Breast epithelium (tissue), 4 donors: ENCODE data around the gene MOB3A. TPM values are rescaled to one million over a fixed set of nuclear protein-coding genes. Genes with fewer than 3 reads are reported as not detected.
"Not testable (repeated sequence)": the region's sequence is repeated elsewhere in the genome, so short reads cannot be mapped to it uniquely, and the experiment has no call there.

Experiments
- DNase-seq, 2 donors: peaks; one replicate each; pipeline ENCODE4 v3.0.0-alpha.2; 2019; ENCODE audit warnings: low spot score in 2 of 2
- H3K27ac ChIP-seq, 2 donors: fragments of 200-600 bp; sonication (generic) in 1 of 2; one replicate each; pipeline ENCODE4 v1.5.1; 2016 to 2019; ENCODE audit warnings: mild to moderate bottlenecking in 1 of 2
- H3K27me3 ChIP-seq, 2 donors: fragments of 200-600 bp; sonication (generic) in 1 of 2; one replicate each; pipeline versions ENCODE4 v1.5.1 to v1.6.0; 2017 to 2019; ENCODE audit warnings: control low read depth in 1 of 2, mild to moderate bottlenecking in 1 of 2
- H3K36me3 ChIP-seq: fragments of 200-600 bp; one replicate; pipeline ENCODE4 v1.5.1; 2019
- H3K4me1 ChIP-seq, 2 donors: fragments of 200-600 bp; sonication (generic); one replicate each; pipeline ENCODE4 v1.5.1; 2016 to 2019; ENCODE audit warnings: control low read depth in 1 of 2
- H3K4me3 ChIP-seq, 3 donors: fragments of 200-600 bp; sonication (generic); 1 replicate in 2 of 3; 2 replicates in 1 of 3; pipeline ENCODE4 v1.5.1; 2016 to 2019; ENCODE audit warnings: mild to moderate bottlenecking in 3 of 3, moderate library complexity in 2 of 3
- H3K9me3 ChIP-seq, 2 donors: fragments of 200-600 bp; sonication (generic) in 1 of 2; one replicate each; pipeline ENCODE4 v1.5.1; 2016 to 2019; ENCODE audit warnings: control low read depth in 1 of 2
- POLR2A ChIP-seq: fragments of 450-650 bp; IDR thresholded peaks from one replicate; pipeline ENCODE4 v1.6.1; 2016; ENCODE audit warnings: antibody characterized with exemption, mild to moderate bottlenecking, moderate library complexity
- POLR2AphosphoS5 ChIP-seq, 3 donors: sonication (generic); formaldehyde crosslinking; IDR thresholded peaks; one replicate each; pipeline ENCODE4 v1.6.1; 2017; ENCODE audit warnings: antibody characterized with exemption in 3 of 3
- intact Hi-C: fragments of 100-400 bp; cut with DNase I; formaldehyde crosslinking; loops from one replicate; pipeline ENCODE4 v1.15.1; 2023; ENCODE audit warnings: low total_unique reads
- total RNA-seq, 3 donors: library from RNA; depleted of rRNA; stranded (reverse); fragments of >200 nt; gene quantifications; one replicate each; pipeline ENCODE4 v1.1.0, GENCODE V29; 2016
- TF ChIP-seq, protein P1 (sequence below), 3 donors: fragments of 450-650 bp; IDR thresholded peaks; one replicate each; pipeline ENCODE4 v1.5.1; 2016 to 2017; ENCODE audit warnings: antibody characterized with exemption in 3 of 3, mild to moderate bottlenecking in 3 of 3, moderate library complexity in 3 of 3

Gene MOB3A
- total RNA-seq, 3 donors from 2014 or later: 18.3 to 45.8 (median 29.2) TPM

DNA sequence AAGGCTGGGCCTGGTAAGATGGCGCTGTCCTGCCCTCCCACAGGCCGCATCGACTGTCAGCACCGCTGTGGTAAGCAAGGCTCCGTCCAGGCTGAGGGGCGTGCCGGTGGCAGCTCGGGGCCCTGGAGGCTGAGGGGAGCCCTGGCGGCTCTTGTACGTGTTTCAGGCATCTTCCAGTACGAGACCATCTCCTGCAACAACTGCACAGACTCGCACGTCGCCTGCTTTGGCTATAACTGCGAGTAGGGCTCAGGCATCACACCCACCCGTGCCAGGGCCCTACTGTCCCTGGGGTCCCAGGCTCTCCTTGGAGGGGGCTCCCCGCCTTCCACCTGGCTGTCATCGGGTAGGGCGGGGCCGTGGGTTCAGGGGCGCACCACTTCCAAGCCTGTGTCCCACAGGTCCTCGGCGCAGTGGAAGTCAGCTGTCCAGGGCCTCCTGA, 1.8 kb upstream of the MOB3A start:
- intact Hi-C loops: loop anchor here (10.0 kb wide), 1 partner anchor 193 kb away; the partner anchor contains the start of genes ADAT3 and SCAMP4
- peak overlapping the region; percentile 92 to 97 for H3K27ac ChIP-seq
- TF ChIP-seq, protein P1, sequence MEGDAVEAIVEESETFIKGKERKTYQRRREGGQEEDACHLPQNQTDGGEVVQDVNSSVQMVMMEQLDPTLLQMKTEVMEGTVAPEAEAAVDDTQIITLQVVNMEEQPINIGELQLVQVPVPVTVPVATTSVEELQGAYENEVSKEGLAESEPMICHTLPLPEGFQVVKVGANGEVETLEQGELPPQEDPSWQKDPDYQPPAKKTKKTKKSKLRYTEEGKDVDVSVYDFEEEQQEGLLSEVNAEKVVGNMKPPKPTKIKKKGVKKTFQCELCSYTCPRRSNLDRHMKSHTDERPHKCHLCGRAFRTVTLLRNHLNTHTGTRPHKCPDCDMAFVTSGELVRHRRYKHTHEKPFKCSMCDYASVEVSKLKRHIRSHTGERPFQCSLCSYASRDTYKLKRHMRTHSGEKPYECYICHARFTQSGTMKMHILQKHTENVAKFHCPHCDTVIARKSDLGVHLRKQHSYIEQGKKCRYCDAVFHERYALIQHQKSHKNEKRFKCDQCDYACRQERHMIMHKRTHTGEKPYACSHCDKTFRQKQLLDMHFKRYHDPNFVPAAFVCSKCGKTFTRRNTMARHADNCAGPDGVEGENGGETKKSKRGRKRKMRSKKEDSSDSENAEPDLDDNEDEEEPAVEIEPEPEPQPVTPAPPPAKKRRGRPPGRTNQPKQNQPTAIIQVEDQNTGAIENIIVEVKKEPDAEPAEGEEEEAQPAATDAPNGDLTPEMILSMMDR (IDR thresholded peaks at IDR 0.05): no peak
- TF ChIP-seq POLR2A: no peak
- no peak for TF ChIP-seq POLR2AphosphoS5 (IDR thresholded peaks at IDR 0.05)
- H3K4me1 ChIP-seq: peaks cover 0 to 10% of the 10 kb centered on the region in 2 donors
- no peak overlapping the region for H3K4me3 ChIP-seq
- H3K27me3 ChIP-seq: no peaks in the 10 kb centered on the region
- H3K36me3 ChIP-seq: no peaks in the 10 kb centered on the region
- no peaks in the 10 kb centered on the region for H3K9me3 ChIP-seq
- DNase-seq: no peak

DNA sequence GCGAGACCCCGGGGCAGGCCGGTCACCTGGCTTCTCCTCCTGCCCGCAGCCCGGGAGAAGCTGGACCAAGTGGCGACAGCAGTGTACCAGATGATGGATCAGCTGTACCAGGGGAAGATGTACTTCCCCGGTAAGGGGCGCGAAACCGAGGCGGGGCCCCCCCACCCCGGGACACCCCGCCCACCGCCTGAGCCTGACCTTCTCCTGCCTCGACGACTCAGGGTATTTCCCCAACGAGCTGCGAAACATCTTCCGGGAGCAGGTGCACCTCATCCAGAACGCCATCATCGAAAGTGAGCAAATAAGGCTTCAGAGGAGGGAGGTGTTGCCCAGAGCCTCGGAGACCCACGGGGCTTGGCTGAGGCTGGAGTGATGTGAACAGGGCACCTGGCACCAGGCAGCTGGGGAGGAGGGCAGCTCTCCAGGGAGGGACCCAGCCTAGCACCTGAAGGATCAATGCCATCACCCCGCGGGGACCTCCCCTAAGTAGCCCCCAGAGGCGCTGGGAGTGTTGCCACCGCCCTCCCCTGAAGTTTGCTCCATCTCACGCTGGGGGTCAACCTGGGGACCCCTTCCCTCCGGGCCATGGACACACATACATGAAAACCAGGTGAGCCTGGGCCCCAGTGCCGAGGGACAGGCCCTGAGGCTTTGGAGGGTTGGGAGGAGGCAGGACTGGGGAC, 1.2 kb upstream of the MOB3A start:
- H3K9me3 ChIP-seq: no peaks in the 10 kb centered on the region
- H3K4me1 ChIP-seq: peaks cover 0 to 10% of the 10 kb centered on the region in 2 donors
- H3K27ac ChIP-seq: peak overlapping the region; percentile 92 to 97
- no peak for TF ChIP-seq POLR2AphosphoS5 (IDR thresholded peaks at IDR 0.05)
- TF ChIP-seq, protein P1 (IDR thresholded peaks at IDR 0.05): no peak
- no peak for TF ChIP-seq POLR2A
- H3K27me3 ChIP-seq: no peaks in the 10 kb centered on the region
- H3K4me3 ChIP-seq: peak overlapping the region; percentile 43 to 85 (median 70)
- H3K36me3 ChIP-seq: no peaks in the 10 kb centered on the region
- intact Hi-C loops: loop anchor here (10.0 kb wide), 1 partner anchor 193 kb away; the partner anchor contains the start of genes ADAT3 and SCAMP4
- DNase-seq: no peak

DNA sequence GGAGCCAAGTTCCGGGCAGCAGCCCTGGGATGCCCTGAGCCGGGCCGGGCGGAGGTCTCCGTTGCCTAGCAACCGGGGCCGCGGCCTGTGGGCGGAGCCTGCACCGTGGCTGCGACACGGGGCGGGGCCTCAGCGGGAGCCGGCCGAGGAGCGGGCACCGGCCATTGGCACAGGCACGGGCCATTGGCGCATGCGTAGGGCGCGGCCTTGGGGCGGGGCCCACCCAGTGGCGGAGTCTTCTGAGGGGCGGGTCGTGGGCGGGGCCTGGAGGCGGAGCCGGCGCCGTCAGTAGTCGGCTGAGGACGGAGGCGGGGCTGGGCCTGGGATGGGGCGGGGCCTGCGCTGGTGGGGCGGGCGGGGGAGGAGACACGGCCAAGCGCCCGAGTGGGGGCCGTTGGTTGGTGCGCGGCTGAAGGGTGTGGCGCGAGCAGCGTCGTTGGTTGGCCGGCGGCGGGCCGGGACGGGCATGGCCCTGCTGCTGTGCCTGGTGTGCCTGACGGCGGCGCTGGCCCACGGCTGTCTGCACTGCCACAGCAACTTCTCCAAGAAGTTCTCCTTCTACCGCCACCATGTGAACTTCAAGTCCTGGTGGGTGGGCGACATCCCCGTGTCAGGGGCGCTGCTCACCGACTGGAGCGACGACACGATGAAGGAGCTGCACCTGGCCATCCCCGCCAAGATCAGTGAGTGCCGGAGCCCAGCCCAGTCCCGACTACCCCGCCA, 515 bp upstream of the MOB3A start, which contains the start of gene IZUMO4:
Gene IZUMO4 (plus strand): TSS at position 436 of the 723 bp plus-strand sequence. CDS start 31 bp downstream, at position 467.
- no peak for TF ChIP-seq POLR2A
- no peak for TF ChIP-seq POLR2AphosphoS5 (IDR thresholded peaks at IDR 0.05)
- TF ChIP-seq, protein P1 (IDR thresholded peaks at IDR 0.05): peak; percentile 19 to 48 (median 27)
- peak; percentile 98 to 100 for DNase-seq
- H3K9me3 ChIP-seq: no peaks in the 10 kb centered on the region
- H3K27ac ChIP-seq: peak within 1 kb of the TSS; percentile 92 to 97
- intact Hi-C loops: loop anchor here (10.0 kb wide), 1 partner anchor 192 kb away; the partner anchor contains the start of genes ADAT3 and SCAMP4
- H3K36me3 ChIP-seq: no peaks in the 10 kb centered on the region
- peaks cover 0 to 10% of the 10 kb centered on the region in 2 donors for H3K4me1 ChIP-seq
- H3K27me3 ChIP-seq: no peaks in the 10 kb centered on the region
- H3K4me3 ChIP-seq: peak within 1 kb of the TSS; percentile 61 to 85 (median 70)

DNA sequence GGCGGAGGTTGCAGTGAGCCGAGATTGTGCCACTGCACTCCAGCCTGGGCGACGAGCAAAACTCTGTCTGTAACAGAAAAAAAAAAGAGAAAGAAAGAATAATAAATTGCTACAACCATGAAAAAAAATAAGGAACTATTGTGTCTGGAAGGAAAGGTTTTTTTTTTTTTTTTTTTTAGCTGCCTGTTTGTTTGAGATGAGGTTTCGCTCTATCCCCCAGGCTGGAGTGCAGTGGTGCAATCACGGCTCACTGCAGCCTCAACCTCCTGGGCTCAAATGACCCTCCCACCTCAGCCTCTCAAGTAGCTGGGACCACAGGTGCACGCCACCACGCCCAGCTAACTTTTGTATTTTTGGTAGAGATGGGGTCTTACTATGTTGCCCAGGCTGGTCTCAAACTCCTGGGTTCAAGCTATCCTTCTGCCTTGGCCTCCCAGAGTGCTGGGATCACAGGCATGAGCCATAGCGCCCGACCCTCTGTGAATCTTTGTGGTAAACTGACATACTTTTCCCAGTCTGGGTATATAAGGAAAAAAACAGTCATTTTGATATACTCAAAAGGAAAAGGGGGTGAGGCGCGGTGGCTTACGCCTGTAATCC, 4.1 kb downstream of the MOB3A start:
- intact Hi-C loops: loop anchor here (10.0 kb wide), 1 partner anchor 187 kb away; the partner anchor contains the start of genes ADAT3 and SCAMP4
- not testable (repeated sequence) for H3K27me3 ChIP-seq, H3K4me3 ChIP-seq, DNase-seq, H3K9me3 ChIP-seq, H3K36me3 ChIP-seq
- Histone ChIP-seq H3K4me1 (peaks cover 0 to 21% of the 10 kb centered on the region in 2 donors), H3K27ac (peak overlapping the region; percentile 22 to 72)

DNA sequence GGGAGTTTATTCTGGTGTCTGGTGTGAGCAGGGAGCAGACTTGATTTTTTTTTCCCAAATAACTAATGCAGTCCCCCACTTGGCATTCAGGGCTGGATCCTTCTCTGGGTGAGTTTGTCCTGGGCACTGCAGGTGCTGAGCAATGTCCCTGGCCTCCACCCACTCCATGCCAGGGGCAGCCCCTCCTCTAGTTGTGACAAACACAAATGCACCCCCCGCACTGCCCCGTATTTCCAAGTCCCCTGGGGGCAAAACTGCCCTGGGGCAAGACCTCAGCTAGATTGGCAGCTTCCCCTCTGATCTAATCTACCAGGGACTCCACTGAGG, 6.4 kb downstream of the MOB3A start:
- H3K27ac ChIP-seq: peak overlapping the region; percentile 59 to 72
- TF ChIP-seq POLR2A (no peak), POLR2AphosphoS5 (IDR thresholded peaks at IDR 0.05) (no peak)
- TF ChIP-seq, protein P1 (IDR thresholded peaks at IDR 0.05): no peak

More for the DNA sequence above, 6.4 kb downstream of the MOB3A start:
- no peak for DNase-seq
- H3K9me3 ChIP-seq: no peaks in the 10 kb centered on the region
- H3K4me1 ChIP-seq: peaks cover 0 to 21% of the 10 kb centered on the region in 2 donors
- no peaks in the 10 kb centered on the region for H3K27me3 ChIP-seq
- H3K4me3 ChIP-seq: peak overlapping the region in 1 of 3 donors; percentile 6
- intact Hi-C loops: loop anchor here (10.0 kb wide), 1 partner anchor 185 kb away; the partner anchor contains the start of genes ADAT3 and SCAMP4
- H3K36me3 ChIP-seq: no peaks in the 10 kb centered on the region
